ENCODE results near the gene FEM1C. TPM values are rescaled to one million over a fixed set of nuclear protein-coding genes. Genes with fewer than 3 reads are reported as not detected.

FEM1C gene
- total RNA-seq, 1 experiment from 2014 or later: 27.5 TPM

DNA sequence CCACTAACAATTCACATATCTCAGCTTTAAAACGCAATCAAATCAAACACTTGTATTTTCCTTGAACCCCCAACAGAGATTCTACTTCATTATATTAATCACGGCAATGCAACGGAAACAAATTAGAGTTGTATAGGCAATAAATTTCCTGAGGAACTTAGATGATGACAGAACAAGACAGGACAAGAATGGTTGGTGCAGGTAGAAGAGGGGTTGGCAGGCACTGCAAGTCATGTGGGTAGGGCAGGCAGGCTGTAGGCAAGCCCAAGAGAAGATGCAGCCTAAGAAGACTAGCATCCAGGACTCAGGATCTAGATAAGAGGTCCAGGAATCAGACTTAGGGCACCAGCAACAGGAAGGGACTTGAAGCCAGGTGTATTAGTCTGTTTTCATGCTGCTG lies 16.6 kb upstream of the FEM1C start:
- Histone ChIP-seq H3K4me3 (replicated peaks in 1 of 2; ENCODE audit: low read depth in 1 of 2, low read length in 2 of 2) (no peak overlapping the region), H3K4me2 (ENCODE audit: low read length) (no peak overlapping the region), H3K4me1 (ENCODE audit: control insufficient read depth in 1 of 2, insufficient read depth in 2 of 2, low read length in 2 of 2) (peaks cover 0 to 6% of the 10 kb centered on the region in 2 experiments; a peak in 1 of 4 replicates), H3K27ac (ENCODE audit: low read depth, low read length) (no peak overlapping the region), H3K9ac (ENCODE audit: low read length) (no peak overlapping the region), H3K9me2 (ENCODE audit: insufficient read depth) (no peaks in the 10 kb centered on the region), H3K36me3 (ENCODE audit: control insufficient read depth in 1 of 2, insufficient read depth in 2 of 2, low read length in 2 of 2) (no peaks in the 10 kb centered on the region), H2AFZ (ENCODE audit: low read depth, low read length, poor library complexity, severe bottlenecking) (no peak overlapping the region), H3K27me3 (ENCODE audit: insufficient read depth, low read length) (no peaks in the 10 kb centered on the region), H3K79me2 (ENCODE audit: insufficient read depth, low read length) (no peaks in the 10 kb centered on the region), H3K9me3 (ENCODE audit: control insufficient read depth in 1 of 2, insufficient read depth in 1 of 2, low read depth in 1 of 2, low read length in 2 of 2) (no peaks in the 10 kb centered on the region), H4K20me1 (ENCODE audit: insufficient read depth) (no peaks in the 10 kb centered on the region)
- no peak for TF ChIP-seq CBX3 (IDR thresholded peaks at IDR 0.05; ENCODE audit: low read depth)
- no peak for TF ChIP-seq JUND (IDR thresholded peaks at IDR 0.05)
- TF ChIP-seq, protein P1, sequence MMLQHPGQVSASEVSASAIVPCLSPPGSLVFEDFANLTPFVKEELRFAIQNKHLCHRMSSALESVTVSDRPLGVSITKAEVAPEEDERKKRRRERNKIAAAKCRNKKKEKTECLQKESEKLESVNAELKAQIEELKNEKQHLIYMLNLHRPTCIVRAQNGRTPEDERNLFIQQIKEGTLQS (IDR thresholded peaks at IDR 0.05): no peak
- no peak for TF ChIP-seq POLR2AphosphoS5 (IDR thresholded peaks at IDR 0.05; ENCODE audit: low read depth, low read length)
- TF ChIP-seq EZH2 (IDR thresholded peaks at IDR 0.05): no peak
- no peak for TF ChIP-seq ZFX (IDR thresholded peaks at IDR 0.05)
- TF ChIP-seq FOSL1 (IDR thresholded peaks at IDR 0.05; ENCODE audit: low read depth): no peak
- no peak for TF ChIP-seq TCF7L2 (IDR thresholded peaks at IDR 0.05; ENCODE audit: borderline replicate concordance, extremely low read depth, insufficient read depth, insufficient read length)
- TF ChIP-seq, protein P2, sequence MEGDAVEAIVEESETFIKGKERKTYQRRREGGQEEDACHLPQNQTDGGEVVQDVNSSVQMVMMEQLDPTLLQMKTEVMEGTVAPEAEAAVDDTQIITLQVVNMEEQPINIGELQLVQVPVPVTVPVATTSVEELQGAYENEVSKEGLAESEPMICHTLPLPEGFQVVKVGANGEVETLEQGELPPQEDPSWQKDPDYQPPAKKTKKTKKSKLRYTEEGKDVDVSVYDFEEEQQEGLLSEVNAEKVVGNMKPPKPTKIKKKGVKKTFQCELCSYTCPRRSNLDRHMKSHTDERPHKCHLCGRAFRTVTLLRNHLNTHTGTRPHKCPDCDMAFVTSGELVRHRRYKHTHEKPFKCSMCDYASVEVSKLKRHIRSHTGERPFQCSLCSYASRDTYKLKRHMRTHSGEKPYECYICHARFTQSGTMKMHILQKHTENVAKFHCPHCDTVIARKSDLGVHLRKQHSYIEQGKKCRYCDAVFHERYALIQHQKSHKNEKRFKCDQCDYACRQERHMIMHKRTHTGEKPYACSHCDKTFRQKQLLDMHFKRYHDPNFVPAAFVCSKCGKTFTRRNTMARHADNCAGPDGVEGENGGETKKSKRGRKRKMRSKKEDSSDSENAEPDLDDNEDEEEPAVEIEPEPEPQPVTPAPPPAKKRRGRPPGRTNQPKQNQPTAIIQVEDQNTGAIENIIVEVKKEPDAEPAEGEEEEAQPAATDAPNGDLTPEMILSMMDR (IDR thresholded peaks at IDR 0.05 in 2 of 3, conservative IDR thresholded peaks at IDR 0.05 in 1 of 3; ENCODE audit: borderline replicate concordance in 1 of 3, insufficient read depth in 1 of 3, low read depth in 2 of 3, low read length in 2 of 3): no peak
- no peak for TF ChIP-seq ELF1 (IDR thresholded peaks at IDR 0.05; ENCODE audit: borderline replicate concordance, low read depth)
- BruUV-seq (replicated peaks): no TSS peak
- ChIA-PET POLR2A (no interaction called here), CTCF (no interaction called here), RAD21 (ENCODE audit: low non-redundant PET in 1 of 2, low total read pairs in 2 of 2, uncharacterized antibody in 2 of 2, unreplicated experiment in 2 of 2) (no interaction called here)
- DNase-seq (ENCODE audit: low read depth, low spot score) (no peak), ATAC-seq (no peak)
- intact Hi-C loops (cut with micrococcal nuclease): no loop called here

Measured in HCT116 (cell line).